Upper lobe of left lung (tissue), 4 donors: Measurements from ENCODE around the gene SLC18A3.

ENCODE experiments used
- CTCF ChIP-seq, 6 experiments: fragments of 450-650 bp in 4 of 6; fragments of 200-600 bp in 2 of 6; sonication (generic) in 2 of 6; IDR thresholded peaks; one replicate each; pipeline ENCODE4 v1.5.1; 2016 to 2019; ENCODE audit warnings: antibody characterized with exemption in 6 of 6
- EP300 ChIP-seq, 4 donors: sonication (generic); formaldehyde crosslinking; IDR thresholded peaks; one replicate each; pipeline ENCODE4 v1.5.1; 2017; ENCODE audit warnings: antibody characterized with exemption in 4 of 4, control low read depth in 2 of 4
- POLR2A ChIP-seq, 4 donors: fragments of 450-650 bp; IDR thresholded peaks; one replicate each; pipeline ENCODE4 v1.5.1; 2016 to 2017; ENCODE audit warnings: antibody characterized with exemption in 4 of 4, mild to moderate bottlenecking in 2 of 4
- POLR2AphosphoS5 ChIP-seq, 2 donors: sonication (generic); formaldehyde crosslinking; IDR thresholded peaks; one replicate each; pipeline ENCODE4 v1.5.1; 2017; ENCODE audit warnings: antibody characterized with exemption in 2 of 2

- TF ChIP-seq EP300 (IDR thresholded peaks at IDR 0.05), result no peak
- no peak for TF ChIP-seq CTCF (IDR thresholded peaks at IDR 0.05)
- no peak for TF ChIP-seq POLR2A (IDR thresholded peaks at IDR 0.05)
- TF ChIP-seq POLR2AphosphoS5 (IDR thresholded peaks at IDR 0.05), result no peak
Measured at GRCh38 chr10:49643241-49644034, 33.3 kb downstream of the SLC18A3 start.
